NT2/D1 (cell line): ENCODE results near the gene PPM1F.

ENCODE experiments used
- SUZ12 ChIP-seq: IDR thresholded peaks from 2 replicates; pipeline ENCODE4 v1.6.1; 2011; ENCODE audit not compliant: insufficient read length, insufficient read depth; ENCODE audit errors: extremely low read depth
- ZNF274 ChIP-seq: IDR thresholded peaks from 2 replicates; pipeline ENCODE4 v1.6.1; 2011; ENCODE audit warnings: mild to moderate bottlenecking, low read depth, low read length

GRCh38 chr22:21947040-21948014 lies 5.3 kb downstream of the PPM1F start:
- TF ChIP-seq ZNF274 (no peak), SUZ12 (no peak)
